ENCODE measurements around the gene GABRA5. TPM values are rescaled to one million over a fixed set of nuclear protein-coding genes. Genes with fewer than 3 reads are reported as not detected.
"Not testable (repeated sequence)": the region's sequence is repeated elsewhere in the genome, so short reads cannot be mapped to it uniquely, and the experiment has no call there.

The GABRA5 gene
- polyA plus RNA-seq, 1 experiment = 3.6 TPM

DNA sequence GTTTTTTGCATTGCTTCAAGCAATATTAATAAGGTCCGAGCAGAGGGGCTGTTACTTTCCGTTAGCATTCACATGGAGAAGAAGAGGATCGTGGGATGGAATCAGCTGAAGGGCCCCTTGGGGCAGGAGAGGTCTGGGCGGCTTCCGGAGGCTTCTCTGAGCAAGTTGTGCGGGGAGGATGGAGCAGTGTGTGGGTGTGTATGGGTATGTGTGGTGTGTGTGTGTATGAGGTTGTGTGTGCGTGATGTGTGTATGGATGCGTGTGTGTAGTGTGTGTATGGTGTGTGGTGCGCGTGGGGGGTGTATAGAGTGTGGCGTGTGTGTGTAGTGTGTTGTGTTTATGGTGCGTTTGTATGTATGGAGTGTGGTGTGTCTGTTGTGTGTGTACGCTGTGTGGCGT lies 25.8 kb downstream of the GABRA5 start:
- ChIA-PET POLR2A (no interaction called here), CTCF (interaction anchor here (0.6 to 4.2 kb wide), 3 partner anchors 18 to 1056 kb away, joined by 3 to 52 read pairs (median 5); no protein-coding TSS in a partner anchor)
- Histone ChIP-seq H3K4me3 (ENCODE audit: low read depth, low read length) (no peak overlapping the region), H3K27ac (ENCODE audit: low read depth, low read length) (no peak overlapping the region), H3K27me3 (ENCODE audit: control insufficient read depth, insufficient read depth, low read length) (no peaks in the 10 kb centered on the region), H3K9me3 (ENCODE audit: control insufficient read depth, insufficient read depth, low read length) (peaks cover 17% of the 10 kb centered on the region)
- TF ChIP-seq, protein P1, sequence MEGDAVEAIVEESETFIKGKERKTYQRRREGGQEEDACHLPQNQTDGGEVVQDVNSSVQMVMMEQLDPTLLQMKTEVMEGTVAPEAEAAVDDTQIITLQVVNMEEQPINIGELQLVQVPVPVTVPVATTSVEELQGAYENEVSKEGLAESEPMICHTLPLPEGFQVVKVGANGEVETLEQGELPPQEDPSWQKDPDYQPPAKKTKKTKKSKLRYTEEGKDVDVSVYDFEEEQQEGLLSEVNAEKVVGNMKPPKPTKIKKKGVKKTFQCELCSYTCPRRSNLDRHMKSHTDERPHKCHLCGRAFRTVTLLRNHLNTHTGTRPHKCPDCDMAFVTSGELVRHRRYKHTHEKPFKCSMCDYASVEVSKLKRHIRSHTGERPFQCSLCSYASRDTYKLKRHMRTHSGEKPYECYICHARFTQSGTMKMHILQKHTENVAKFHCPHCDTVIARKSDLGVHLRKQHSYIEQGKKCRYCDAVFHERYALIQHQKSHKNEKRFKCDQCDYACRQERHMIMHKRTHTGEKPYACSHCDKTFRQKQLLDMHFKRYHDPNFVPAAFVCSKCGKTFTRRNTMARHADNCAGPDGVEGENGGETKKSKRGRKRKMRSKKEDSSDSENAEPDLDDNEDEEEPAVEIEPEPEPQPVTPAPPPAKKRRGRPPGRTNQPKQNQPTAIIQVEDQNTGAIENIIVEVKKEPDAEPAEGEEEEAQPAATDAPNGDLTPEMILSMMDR (IDR thresholded peaks at IDR 0.05; ENCODE audit: low read depth, low read length) = no peak
- DNase-seq (ENCODE audit: low read depth, low spot score) = no peak

DNA sequence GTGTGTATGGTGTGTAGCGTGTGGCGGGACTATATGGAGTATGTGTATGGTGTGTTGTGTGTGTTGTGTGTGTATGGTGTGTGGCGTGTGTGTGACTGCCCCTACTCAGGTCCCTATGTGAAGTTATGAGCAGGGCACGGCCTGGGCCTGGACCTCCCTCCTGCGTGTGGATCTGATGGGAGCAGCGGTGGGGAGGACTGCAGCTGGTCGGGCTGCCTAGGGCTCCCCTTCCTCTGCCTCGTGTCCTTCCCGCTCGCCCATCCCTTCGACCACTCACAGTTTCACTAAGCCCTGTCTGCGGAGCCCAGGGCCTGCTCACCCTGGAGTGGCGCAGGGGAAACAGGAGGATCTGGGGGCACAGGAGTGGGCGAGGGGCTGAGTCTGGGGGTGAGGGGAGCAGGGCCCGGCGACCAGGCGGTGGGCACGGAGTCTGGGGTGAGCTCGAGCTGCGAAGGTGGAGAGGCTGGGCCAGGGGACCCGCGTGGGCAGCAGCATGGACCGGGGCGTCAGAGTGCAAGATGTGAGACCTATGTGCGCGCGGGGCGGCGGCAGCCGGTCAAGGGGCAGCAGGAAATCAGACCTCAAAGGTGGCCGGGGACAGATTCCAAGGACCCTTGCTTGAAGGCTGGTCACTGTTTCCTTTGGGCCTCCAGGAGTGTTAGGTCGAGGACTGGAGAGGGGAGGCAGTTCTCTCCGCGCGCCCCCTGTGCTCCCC lies 26.6 kb downstream of the GABRA5 start:
- no peaks in the 10 kb centered on the region for H3K27me3 ChIP-seq (ENCODE audit: control insufficient read depth, insufficient read depth, low read length)
- no peak for DNase-seq (ENCODE audit: low read depth, low spot score)
- CTCF ChIA-PET = no interaction called here
- no peak overlapping the region for H3K4me3 ChIP-seq (ENCODE audit: low read depth, low read length)
- peaks cover 17% of the 10 kb centered on the region for H3K9me3 ChIP-seq (ENCODE audit: control insufficient read depth, insufficient read depth, low read length)
- TF ChIP-seq, protein P1 (IDR thresholded peaks at IDR 0.05; ENCODE audit: low read depth, low read length) = no peak
- no peak overlapping the region for H3K27ac ChIP-seq (ENCODE audit: low read depth, low read length)
- POLR2A ChIA-PET = no interaction called here

DNA sequence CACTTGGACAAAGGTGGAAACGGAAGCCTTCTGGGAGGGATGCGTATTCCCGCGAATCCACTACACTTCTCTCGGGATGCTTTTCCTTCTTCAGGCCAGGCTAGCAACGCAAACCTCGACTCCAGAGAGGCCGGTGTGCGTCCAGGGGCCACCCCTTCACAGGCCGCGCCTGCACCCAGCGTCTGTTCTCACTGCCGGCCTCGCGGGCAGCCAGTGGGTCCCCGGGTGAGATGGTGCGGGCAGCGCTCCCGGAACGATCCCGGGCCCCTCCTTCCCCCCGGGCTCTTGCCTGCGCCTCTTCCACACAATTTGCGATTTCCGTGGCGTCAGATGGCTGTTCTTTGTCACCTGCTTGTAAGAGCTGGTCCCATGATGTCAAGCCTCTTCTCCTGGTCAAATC lies 27.3 kb downstream of the GABRA5 start:
- ChIA-PET POLR2A (no interaction called here), CTCF (no interaction called here)
- DNase-seq (ENCODE audit: low read depth, low spot score) = no peak
- Histone ChIP-seq H3K27me3 (ENCODE audit: control insufficient read depth, insufficient read depth, low read length) (no peaks in the 10 kb centered on the region), H3K27ac (ENCODE audit: low read depth, low read length) (no peak overlapping the region), H3K4me3 (ENCODE audit: low read depth, low read length) (no peak overlapping the region), H3K9me3 (ENCODE audit: control insufficient read depth, insufficient read depth, low read length) (peaks cover 17% of the 10 kb centered on the region)
- TF ChIP-seq, protein P1 (IDR thresholded peaks at IDR 0.05; ENCODE audit: low read depth, low read length) = no peak

DNA sequence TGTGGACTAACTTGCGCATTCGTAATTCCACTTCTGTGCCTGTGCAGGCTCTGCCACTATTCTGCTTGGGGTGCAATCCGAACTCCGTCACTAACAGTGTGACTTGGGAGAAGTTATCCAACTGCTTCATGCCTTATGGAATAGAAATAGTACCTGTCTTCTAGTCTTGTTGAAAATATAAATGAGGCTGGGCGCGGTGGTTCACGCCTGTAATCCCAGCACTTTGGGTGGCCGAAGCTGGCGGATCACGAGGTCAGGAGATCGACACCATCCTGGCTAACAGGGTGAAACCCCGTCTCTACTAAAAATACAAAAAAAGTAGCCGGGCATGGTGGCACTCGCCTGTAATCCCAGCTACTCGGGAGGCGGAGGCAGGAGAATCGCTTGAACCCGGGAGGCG lies 28.5 kb downstream of the GABRA5 start:
- DNase-seq (ENCODE audit: low read depth, low spot score); H3K4me3 ChIP-seq (ENCODE audit: low read depth, low read length); H3K27ac ChIP-seq (ENCODE audit: low read depth, low read length); H3K27me3 ChIP-seq (ENCODE audit: control insufficient read depth, insufficient read depth, low read length); POLR2A ChIA-PET; CTCF ChIA-PET: not testable (repeated sequence)
- peaks cover 17% of the 10 kb centered on the region for H3K9me3 ChIP-seq (ENCODE audit: control insufficient read depth, insufficient read depth, low read length)

DNA sequence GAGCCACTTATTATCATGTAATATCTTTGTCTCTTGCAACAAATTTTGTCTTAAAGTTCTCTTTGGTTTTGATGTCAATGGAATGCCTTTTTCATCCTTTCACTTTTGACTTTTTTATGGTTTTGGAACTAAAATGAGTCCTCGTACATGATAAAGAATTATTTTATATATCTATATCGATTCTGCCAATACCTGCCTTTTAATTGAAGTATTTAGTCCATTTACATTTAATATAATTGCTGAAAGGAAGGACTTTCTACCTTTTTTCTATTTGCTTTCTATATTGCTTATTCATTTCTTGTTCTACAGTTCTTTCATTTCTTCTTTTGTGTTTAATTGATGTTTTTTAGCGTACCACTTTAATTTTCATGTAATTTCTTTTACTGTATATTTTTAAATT lies 32.8 kb downstream of the GABRA5 start:
- no peak for DNase-seq (ENCODE audit: low read depth, low spot score)
- H3K4me3 ChIP-seq (ENCODE audit: low read depth, low read length) = no peak overlapping the region
- H3K27ac ChIP-seq (ENCODE audit: low read depth, low read length) = no peak overlapping the region
- ChIA-PET POLR2A (no interaction called here), CTCF (no interaction called here)
- no peaks in the 10 kb centered on the region; the same call in 1 of the 2 replicates for H3K9me3 ChIP-seq (ENCODE audit: control insufficient read depth, insufficient read depth, low read length)
- TF ChIP-seq, protein P1 (IDR thresholded peaks at IDR 0.05; ENCODE audit: low read depth, low read length) = no peak
- H3K27me3 ChIP-seq (ENCODE audit: control insufficient read depth, insufficient read depth, low read length) = no peaks in the 10 kb centered on the region
